NCI-H1105 (cell line): Measurements from ENCODE around the gene PNO1.

Experiments used
- DNase-seq: peaks from one replicate; lab custom pipeline; 2025; lab: John Stamatoyannopoulos, UW

PNO1 gene

DNA sequence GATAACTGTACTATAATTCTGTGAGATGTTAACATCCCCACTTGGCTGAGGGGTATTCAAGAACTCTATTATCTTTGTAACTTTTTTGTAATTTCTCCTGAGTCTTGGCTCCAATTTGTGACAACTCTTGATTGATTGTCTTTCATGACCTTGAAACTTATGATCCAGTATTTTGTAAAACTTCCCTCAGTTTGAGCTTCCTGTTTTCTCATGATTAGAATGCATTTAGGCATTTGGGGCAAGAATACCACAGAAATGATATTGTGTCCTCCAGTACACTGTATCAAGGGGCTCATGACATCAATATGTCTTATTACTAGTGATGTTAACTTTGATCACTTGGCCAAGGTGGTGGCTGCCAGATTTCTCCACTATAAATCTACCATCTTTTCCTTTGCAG lies 37.4 kb downstream of the PNO1 start:
- no peak for DNase-seq

DNA sequence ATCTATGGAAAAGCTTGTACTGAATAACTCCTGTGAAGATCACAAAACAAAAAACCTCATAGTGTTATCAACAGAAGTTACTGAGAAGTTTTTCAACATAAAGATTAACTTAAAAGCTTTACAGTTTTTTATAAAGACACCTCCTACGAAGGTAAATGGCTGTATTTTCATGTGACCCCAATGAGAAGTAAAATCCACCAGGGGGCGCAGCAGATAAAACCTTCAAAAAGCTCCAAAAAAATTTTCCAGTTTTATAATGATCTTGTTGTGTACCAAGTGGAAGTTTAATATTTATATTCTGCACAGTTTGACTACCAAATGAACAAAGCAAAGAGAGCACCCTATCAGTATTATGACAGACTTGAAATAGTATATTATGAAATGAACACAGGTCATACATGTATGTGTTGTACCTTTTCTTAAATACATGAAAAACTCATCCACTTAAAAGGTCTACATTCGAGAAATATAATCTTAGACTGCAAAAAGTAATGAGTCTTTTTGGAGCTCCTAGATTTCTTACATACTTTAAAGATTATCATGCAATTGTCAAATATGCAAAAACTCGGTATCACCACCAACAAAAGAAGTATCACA lies 38.5 kb downstream of the PNO1 start:
- DNase-seq: peak; percentile 8

DNA sequence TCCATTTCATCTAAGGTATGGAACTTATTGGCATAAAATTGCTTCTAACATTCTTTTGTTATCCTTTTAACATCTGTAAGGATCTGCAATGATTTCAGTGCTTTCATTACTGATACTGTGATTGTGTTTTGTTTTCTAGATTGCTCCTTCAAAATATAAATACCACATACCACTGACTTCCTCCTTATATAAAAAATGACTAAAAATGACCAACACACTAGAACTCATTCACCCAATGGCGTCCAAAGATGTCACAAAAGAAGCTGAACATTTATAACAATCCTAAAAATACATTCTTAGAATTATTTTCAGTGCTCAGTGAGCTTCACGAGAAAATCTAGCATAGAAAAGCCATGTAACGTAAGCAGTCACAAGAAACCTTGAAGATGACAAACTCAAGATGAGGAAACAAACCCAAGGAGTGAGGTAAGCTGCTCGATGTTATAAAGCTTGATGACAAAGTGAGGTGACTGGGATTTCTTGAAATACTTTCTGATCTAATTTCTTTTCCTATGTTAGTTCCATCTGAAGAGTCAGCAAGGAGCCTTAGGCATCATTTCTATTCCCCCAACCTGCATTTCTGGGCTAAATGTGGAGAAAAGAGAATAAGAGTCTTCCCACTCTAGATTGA lies 42.6 kb downstream of the PNO1 start:
- DNase-seq: no peak

DNA sequence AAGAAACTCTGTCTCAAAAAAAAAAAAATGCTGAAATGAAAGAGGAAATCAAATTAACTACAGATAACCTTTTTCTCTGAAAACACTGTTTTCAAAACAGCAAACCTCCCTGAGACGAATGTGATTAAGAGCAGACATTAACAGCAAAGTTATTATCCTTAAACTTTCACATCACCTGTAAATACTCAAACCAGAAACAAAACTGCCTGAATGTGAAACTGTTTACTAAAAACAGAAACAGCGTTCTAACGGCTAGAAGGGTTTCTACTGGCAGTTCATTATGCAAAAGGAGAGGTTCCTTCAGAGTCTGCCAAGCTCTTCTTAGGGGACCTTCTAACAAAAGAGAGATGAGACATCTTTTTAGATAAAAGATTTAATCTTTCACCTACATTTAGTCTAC lies 45.9 kb downstream of the PNO1 start:
- DNase-seq: no peak

DNA sequence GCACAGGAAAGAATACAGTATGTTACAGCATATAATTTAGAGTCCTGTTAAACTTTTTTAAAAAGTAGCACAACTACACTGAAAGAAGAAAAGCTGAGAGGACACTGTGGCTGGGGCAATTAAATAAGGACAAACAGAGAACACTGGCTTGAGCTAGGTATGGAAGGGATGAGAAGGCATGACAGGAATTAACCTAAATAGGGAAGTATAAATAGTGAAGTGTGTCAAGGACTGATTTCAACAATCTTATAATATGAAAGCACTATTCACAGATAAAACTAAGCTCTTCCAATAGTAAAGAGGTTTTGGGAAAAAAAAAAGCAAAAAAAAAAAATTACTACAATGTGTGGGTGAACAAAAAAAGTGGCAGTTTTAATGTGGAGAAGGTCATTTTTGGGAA lies 49.1 kb downstream of the PNO1 start:
- DNase-seq: no peak

DNA sequence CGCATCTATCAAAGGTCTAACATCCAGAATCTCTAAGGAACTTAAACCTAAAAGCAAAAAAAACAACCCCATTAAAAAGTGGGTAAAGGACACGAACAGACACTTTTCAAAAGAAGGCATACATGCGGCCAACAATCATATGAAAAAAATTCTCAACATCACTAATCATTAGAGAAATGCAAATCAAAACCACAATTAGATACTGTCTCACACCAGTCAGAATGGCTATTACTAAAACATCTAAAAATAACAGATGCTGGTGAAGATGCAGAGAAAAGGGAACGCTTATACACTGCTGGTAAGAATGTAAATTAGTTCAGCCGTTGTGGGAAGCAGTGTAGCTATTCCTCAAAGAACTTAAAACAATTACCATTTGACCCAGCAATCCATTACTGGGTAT lies 56.7 kb downstream of the PNO1 start:
- no peak for DNase-seq

DNA sequence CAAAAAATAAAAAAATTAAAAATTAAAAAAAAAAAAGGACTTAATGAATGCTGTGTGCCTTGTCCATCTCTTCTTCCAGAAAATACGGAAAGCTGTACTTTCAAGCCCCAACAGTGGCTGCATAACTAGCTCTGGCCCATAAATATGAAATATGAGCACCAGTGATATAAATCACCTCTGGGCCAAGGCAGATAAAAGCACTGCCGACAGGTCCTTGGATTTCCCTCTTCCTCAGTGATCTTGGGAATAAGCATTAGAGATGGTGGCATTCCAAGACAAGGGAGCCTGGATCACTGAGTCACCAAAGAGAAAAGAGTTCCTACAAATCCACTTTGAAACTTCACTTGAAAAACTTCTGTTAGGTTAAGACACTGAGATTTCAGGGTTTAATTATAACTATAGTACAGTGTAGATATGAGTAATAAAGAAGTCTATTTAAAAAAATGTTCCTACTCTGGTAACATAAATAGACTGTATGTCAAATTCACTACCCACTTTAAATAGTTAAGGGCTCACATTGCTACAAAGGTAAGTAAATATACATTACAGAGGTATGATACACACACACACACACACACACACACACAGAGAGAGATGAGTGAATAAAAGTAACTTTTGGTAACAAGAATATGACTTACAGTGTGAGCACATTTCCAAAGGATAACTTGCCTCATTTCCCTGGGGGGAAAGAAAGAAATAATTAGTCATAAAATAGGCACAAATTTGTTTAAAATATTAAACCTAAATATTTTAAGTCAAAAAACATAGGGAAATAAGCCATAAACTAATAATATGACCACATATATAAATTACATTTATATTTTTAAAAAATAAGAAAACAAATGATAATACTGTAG lies 59.0 kb downstream of the PNO1 start:
- DNase-seq: no peak

DNA sequence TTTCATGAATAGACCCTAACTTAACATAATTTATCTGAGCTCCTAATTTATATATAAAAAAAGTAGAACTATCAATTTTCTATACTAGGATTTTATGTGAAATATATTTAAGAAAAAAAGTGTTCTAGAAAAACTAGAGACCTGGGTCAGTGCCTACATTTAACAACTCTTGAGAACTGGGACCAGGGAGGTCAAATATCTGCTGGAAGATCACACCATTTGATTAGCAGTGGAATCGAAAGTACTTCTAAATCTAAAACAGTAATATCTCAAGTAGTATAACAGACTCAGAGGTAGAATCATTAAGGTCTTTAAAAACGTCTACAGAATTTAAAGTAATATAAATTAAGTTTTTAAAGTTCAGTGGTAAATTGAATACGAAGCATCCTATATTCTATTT lies 60.0 kb downstream of the PNO1 start:
- DNase-seq: no peak

DNA sequence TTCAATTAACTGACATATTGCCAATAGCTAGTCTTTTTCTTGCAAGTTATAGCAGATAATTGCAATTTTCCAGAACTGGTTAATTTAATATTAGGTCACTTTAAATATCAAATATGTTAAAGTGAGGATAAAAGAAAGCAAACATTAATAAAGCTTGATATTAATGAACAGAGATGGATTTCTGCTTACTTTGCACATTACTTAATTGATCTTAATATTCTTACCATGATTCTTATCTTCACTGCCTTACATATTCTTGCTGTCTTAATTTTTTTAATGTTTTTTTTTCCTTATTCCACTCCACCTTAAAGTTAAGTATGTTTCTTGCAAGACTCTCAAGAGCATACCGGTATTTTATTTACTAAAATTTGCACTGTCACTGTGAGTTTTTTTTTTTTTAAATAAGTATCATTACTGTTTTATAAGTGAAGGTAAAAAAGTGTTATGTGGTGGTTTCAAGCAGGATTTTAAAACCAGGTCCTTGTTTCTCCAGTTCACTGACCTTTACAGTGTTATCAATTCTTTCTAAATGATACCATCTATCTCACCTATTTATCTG lies 60.7 kb downstream of the PNO1 start:
- DNase-seq: no peak

DNA sequence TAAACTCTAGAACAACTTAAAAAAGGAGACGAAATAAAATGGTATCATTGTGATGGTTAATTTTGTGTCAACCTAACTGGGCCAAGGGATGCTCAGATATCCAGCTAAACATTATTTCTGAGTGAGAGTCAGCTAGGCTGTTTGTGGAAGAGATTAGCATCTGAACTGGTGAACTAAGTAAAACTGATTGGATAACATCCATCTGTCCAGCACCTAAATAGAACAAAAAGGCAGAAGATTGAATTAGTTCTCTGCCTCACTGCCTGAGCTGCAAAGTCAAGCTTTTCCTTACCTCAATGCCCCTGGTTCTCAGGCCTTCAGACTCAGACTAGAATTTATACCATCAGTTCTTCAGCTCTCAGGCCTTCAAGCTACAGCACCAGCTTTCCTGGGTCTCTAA lies 64.6 kb downstream of the PNO1 start:
- no peak for DNase-seq

DNA sequence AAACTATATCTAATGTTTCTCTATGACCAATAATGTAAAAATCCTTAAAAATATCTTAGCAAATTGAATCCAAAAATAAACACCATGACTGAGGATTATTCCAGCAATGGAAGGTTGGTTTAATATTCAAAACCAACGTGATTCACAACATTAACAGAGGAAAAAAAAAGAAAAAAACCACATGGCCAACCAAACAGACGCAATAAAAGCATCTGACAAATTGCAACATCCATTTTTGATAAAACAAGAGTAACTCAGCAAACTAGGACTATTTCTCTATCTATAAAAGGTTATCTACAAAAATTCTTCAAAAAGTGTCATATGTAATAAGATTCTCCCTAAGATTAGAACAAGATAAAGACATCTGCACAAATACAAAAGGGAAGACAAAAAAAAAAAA lies 65.7 kb downstream of the PNO1 start:
- no peak for DNase-seq

DNA sequence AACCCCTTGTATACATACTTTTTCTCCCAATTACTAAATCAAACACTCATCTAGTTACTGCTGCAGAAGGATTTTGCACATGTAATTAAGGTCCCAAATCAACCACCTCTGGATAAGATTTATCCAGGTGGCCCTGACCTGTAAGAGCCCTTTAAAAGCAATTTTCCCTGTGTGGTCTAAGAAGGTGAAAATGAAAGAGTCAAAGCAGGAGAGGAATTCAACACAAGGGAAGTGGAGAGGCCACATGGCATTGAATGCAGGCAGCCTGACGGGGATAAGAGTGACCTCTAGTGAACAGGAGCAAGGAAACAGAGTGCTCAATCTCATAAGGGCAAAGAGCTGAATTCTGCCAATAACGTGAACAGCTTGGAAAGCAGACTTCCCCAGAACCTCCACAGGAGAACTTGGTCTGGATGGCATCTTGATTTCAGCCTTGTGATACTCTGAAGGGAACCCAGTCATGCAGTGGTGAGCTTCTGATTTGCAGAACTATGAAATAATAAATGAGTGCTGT lies 67.5 kb downstream of the PNO1 start:
- no peak for DNase-seq
